ENCODE data around the gene HORMAD1. TPM values are rescaled to one million over a fixed set of nuclear protein-coding genes. Genes with fewer than 3 reads are reported as not detected.

The HORMAD1 gene
- total and polyA plus RNA-seq, 2 donors (not counting 3 experiments of a cell fraction or from before 2014, with no cell fraction given), result not detected

DNA sequence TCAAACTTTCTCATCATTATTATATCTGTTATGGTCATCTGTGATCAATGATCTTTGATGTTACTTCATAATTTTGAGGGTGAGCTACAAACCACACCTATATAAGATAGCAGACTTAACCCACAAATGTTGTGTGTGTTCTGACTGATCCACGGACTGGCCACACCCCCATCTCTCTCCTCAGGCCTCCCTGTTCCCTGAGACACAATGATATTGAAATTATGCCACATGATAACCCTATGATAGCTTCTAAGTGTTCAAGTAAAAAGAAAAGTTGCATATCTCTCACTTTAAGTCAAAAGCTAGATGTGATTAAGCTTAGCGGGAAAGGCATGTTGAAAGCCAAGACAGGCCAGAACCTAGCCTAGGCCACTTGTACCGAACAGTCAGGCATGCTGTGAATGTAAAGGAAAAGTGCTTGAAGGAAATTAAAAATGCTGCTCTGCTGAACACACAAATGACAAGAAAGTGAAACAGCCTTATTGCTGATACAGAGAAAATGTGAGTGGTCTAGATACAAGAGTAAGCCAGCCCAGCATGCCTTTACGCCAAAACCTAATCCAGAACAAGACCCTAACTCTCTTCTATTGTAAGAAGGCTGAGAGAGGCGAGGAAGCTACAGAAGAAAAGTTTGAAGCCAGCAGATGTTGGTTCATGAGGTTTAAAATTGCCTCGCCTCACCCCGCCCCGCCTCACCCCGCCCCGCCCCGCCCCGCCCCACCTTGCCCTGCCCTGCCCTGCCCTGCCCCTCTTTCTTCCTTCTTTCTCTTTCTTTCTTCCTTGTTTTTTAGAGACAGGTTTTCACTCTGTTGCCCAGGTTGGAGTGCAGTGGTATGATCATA is 28.4 kb upstream of the HORMAD1 start:
- H3K9ac ChIP-seq (replicated peaks; ENCODE audit: extremely low read depth, insufficient read depth, low read length), result no peak overlapping the region
- H3K4me1 ChIP-seq (ENCODE audit: control insufficient read depth, extremely low read depth, insufficient read depth, low read length), result no peaks in the 10 kb centered on the region
- H4K20me1 ChIP-seq (replicated peaks; ENCODE audit: control insufficient read depth, extremely low read depth, insufficient read depth, low read length), result no peaks in the 10 kb centered on the region
- DNase-seq (ENCODE audit: low read depth, low spot score), result no peak
- no peaks in the 10 kb centered on the region for H3K27me3 ChIP-seq (ENCODE audit: control insufficient read depth in 2 of 2, insufficient read depth in 2 of 2, low read length in 2 of 2)
- TF ChIP-seq, protein P1, sequence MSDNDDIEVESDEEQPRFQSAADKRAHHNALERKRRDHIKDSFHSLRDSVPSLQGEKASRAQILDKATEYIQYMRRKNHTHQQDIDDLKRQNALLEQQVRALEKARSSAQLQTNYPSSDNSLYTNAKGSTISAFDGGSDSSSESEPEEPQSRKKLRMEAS (IDR thresholded peaks at IDR 0.05; ENCODE audit: insufficient read depth, insufficient read length), result no peak
- no peak for TF ChIP-seq POLR2AphosphoS5 (IDR thresholded peaks at IDR 0.05; ENCODE audit: insufficient read depth, low read depth, low read length)
- TF ChIP-seq FOS (IDR thresholded peaks at IDR 0.05; ENCODE audit: borderline replicate concordance, insufficient read depth, low read length), result no peak
- TF ChIP-seq, protein P2, sequence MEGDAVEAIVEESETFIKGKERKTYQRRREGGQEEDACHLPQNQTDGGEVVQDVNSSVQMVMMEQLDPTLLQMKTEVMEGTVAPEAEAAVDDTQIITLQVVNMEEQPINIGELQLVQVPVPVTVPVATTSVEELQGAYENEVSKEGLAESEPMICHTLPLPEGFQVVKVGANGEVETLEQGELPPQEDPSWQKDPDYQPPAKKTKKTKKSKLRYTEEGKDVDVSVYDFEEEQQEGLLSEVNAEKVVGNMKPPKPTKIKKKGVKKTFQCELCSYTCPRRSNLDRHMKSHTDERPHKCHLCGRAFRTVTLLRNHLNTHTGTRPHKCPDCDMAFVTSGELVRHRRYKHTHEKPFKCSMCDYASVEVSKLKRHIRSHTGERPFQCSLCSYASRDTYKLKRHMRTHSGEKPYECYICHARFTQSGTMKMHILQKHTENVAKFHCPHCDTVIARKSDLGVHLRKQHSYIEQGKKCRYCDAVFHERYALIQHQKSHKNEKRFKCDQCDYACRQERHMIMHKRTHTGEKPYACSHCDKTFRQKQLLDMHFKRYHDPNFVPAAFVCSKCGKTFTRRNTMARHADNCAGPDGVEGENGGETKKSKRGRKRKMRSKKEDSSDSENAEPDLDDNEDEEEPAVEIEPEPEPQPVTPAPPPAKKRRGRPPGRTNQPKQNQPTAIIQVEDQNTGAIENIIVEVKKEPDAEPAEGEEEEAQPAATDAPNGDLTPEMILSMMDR (IDR thresholded peaks at IDR 0.05; ENCODE audit: extremely low read depth in 1 of 2, insufficient read depth in 1 of 2, low read depth in 1 of 2, low read length in 2 of 2), result no peak
- no peak for TF ChIP-seq EZH2 (IDR thresholded peaks at IDR 0.05; ENCODE audit: borderline replicate concordance, low read depth, low read length, severe bottlenecking)
- TF ChIP-seq POLR2A (IDR thresholded peaks at IDR 0.05; ENCODE audit: low read depth, low read length), result no peak
- TF ChIP-seq JUN (IDR thresholded peaks at IDR 0.05; ENCODE audit: borderline replicate concordance, insufficient read depth, insufficient read length, low read depth), result no peak
- TF ChIP-seq MYC (IDR thresholded peaks at IDR 0.05; ENCODE audit: low read depth, low read length), result no peak
- no peak for TF ChIP-seq GATA2 (IDR thresholded peaks at IDR 0.05; ENCODE audit: insufficient read depth, insufficient read length, low read depth, low read length)
- CTCF ChIA-PET, result interaction anchor here (1.2 to 3.3 kb wide), 3 partner anchors 9 to 64 kb away, joined by 3 to 8 read pairs (median 5); no protein-coding TSS in a partner anchor
- dilution Hi-C loops (cut with MboI; ENCODE audit: extremely low pct_ligation_motif_present, low sequenced_read_pairs) (no loop called here), intact Hi-C loops (cut with micrococcal nuclease) (no loop called here)
- H3K79me2 ChIP-seq (ENCODE audit: control insufficient read depth, insufficient read depth, low read length), result no peaks in the 10 kb centered on the region
- no peak overlapping the region for H2AFZ ChIP-seq (ENCODE audit: low read depth, low read length)
- H3K4me3 ChIP-seq (replicated peaks in 1 of 3; ENCODE audit: insufficient read depth in 1 of 3, low read depth in 1 of 3, low read length in 3 of 3), result no peak overlapping the region
- FAIRE-seq, result no peak
- no peaks in the 10 kb centered on the region for H3K9me1 ChIP-seq (replicated peaks; ENCODE audit: control insufficient read depth, extremely low read depth, insufficient read depth, low read length)
- no peaks in the 10 kb centered on the region for H3K36me3 ChIP-seq (ENCODE audit: control insufficient read depth in 2 of 2, extremely low read depth in 1 of 2, insufficient read depth in 2 of 2, low read length in 2 of 2)
- no peak overlapping the region for H3K27ac ChIP-seq (ENCODE audit: insufficient read depth, low read depth, low read length)
- no peak overlapping the region for H3K4me2 ChIP-seq (ENCODE audit: insufficient read depth, low read length)
- POLR2A ChIA-PET, result no interaction called here
- H3K9me3 ChIP-seq (replicated peaks; ENCODE audit: control insufficient read depth, insufficient read depth, low read length), result no peaks in the 10 kb centered on the region
- no TSS peak for BruUV-seq (replicated peaks)

All from endothelial cell of umbilical vein (primary cell).